Activated T-cell treated with anti-CD3 and anti-CD28 coated beads, Interleukin-2, amount 50 U/mL, for 4 hours (primary cell): ENCODE data around the gene CEP112. TPM values are rescaled to one million over a fixed set of nuclear protein-coding genes. Genes with fewer than 3 reads are reported as not detected.

ENCODE experiments used
- ATAC-seq, 2 donors: fragments of 200-7000 bp; cut with Tn5 transposase; one replicate each; pipeline ENCODE4 v1.10.0; 2021
- DNase-seq: peaks from one replicate; pipeline ENCODE4 v3.0.0-alpha.2; 2020
- H3K27me3 Mint-ChIP-seq: one replicate; pipeline ENCODE4 v1.8.0; 2021; ENCODE audit warnings: low read depth, mixed read lengths
- H3K36me3 Mint-ChIP-seq: one replicate; pipeline ENCODE4 v1.8.0; 2022; ENCODE audit warnings: mixed read lengths; ENCODE audit not compliant: insufficient read depth
- H3K4me1 Mint-ChIP-seq: one replicate; pipeline ENCODE4 v1.8.0; 2021; ENCODE audit warnings: low read depth, mixed read lengths
- H3K4me3 Mint-ChIP-seq: one replicate; pipeline ENCODE4 v1.8.0; 2021; ENCODE audit warnings: mild to moderate bottlenecking, moderate library complexity, mixed read lengths
- H3K9me3 Mint-ChIP-seq: one replicate; pipeline ENCODE4 v1.8.0; 2021; ENCODE audit warnings: mixed read lengths
- total RNA-seq, 3 donors: library from RNA; stranded (reverse); gene quantifications; one replicate each; pipeline ENCODE4 v1.2.1, GENCODE V29; 2021

CEP112 gene
- total RNA-seq, 3 donors from 2014 or later: 0.71 to 1.5 (median 0.95) TPM

- no peak for DNase-seq
- no peaks in the 10 kb centered on the region for H3K36me3 Mint-ChIP-seq
- no peak for ATAC-seq
- H3K27me3 Mint-ChIP-seq: no peaks in the 10 kb centered on the region
- H3K4me1 Mint-ChIP-seq: no peaks in the 10 kb centered on the region
- H3K9me3 Mint-ChIP-seq: peaks cover 17% of the 10 kb centered on the region
- H3K4me3 Mint-ChIP-seq: no peak overlapping the region
Measured at GRCh38 chr17:65953316-65954147, 238.4 kb downstream of the CEP112 start.

GRCh38 chr17:65952586-65952985, 239.3 kb downstream of the CEP112 start:
- DNase-seq (no peak), ATAC-seq (no peak)
- no peaks in the 10 kb centered on the region for H3K36me3 Mint-ChIP-seq
- no peaks in the 10 kb centered on the region for H3K4me1 Mint-ChIP-seq
- no peak overlapping the region for H3K4me3 Mint-ChIP-seq
- peaks cover 17% of the 10 kb centered on the region for H3K9me3 Mint-ChIP-seq
- H3K27me3 Mint-ChIP-seq: no peaks in the 10 kb centered on the region

- DNase-seq (no peak), ATAC-seq (no peak)
- no peak overlapping the region for H3K4me3 Mint-ChIP-seq
- H3K27me3 Mint-ChIP-seq: no peaks in the 10 kb centered on the region
- H3K36me3 Mint-ChIP-seq: no peaks in the 10 kb centered on the region
- H3K9me3 Mint-ChIP-seq: peaks cover 17% of the 10 kb centered on the region
- H3K4me1 Mint-ChIP-seq: no peaks in the 10 kb centered on the region
Measured at GRCh38 chr17:65952015-65952414, 239.9 kb downstream of the CEP112 start.

- H3K36me3 Mint-ChIP-seq: no peaks in the 10 kb centered on the region
- DNase-seq (no peak), ATAC-seq (no peak)
- no peaks in the 10 kb centered on the region for H3K27me3 Mint-ChIP-seq
- peaks cover 7% of the 10 kb centered on the region for H3K9me3 Mint-ChIP-seq
- no peaks in the 10 kb centered on the region for H3K4me1 Mint-ChIP-seq
- H3K4me3 Mint-ChIP-seq: no peak overlapping the region
Measured at GRCh38 chr17:65947831-65948230, 244.1 kb downstream of the CEP112 start.

- Mint-ChIP-seq H3K4me1 (no peaks in the 10 kb centered on the region), H3K4me3 (no peak overlapping the region), H3K27me3 (no peaks in the 10 kb centered on the region), H3K36me3 (no peaks in the 10 kb centered on the region), H3K9me3 (no peaks in the 10 kb centered on the region)
- DNase-seq (no peak), ATAC-seq (no peak)
Measured at GRCh38 chr17:65942592-65942991, 249.3 kb downstream of the CEP112 start.

GRCh38 chr17:65941356-65941899, 250.5 kb downstream of the CEP112 start:
- Mint-ChIP-seq H3K4me3 (no peak overlapping the region), H3K4me1 (no peaks in the 10 kb centered on the region), H3K27me3 (no peaks in the 10 kb centered on the region), H3K9me3 (no peaks in the 10 kb centered on the region), H3K36me3 (no peaks in the 10 kb centered on the region)
- ATAC-seq: no peak
- no peak for DNase-seq

GRCh38 chr17:65936013-65936412, 255.9 kb downstream of the CEP112 start:
- no peak for ATAC-seq
- Mint-ChIP-seq H3K4me3 (no peak overlapping the region), H3K9me3 (peaks cover 17% of the 10 kb centered on the region), H3K27me3 (no peaks in the 10 kb centered on the region), H3K4me1 (no peaks in the 10 kb centered on the region), H3K36me3 (peaks cover 2% of the 10 kb centered on the region)
- DNase-seq: no peak

DNA sequence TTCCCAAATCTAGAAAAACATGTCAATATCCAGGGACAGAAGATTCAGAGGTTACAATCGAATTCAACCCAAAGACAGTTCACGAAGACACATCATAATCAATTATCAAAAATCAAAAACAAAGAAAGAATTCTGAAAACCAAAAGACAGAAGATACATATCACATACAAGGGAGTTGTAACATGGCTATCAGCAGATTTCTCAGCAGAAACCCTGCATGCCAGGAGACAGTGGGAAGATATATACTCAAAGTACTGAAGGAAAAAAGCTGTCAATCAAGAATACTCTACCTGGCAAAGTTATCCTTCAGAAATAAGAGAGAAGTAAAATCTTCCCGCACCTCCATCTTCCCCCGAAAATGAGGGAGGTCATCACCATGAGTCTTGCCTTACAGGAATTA, 258.6 kb downstream of the CEP112 start:
- ATAC-seq (no peak), DNase-seq (no peak)
- Mint-ChIP-seq H3K4me1 (no peaks in the 10 kb centered on the region), H3K36me3 (peaks cover 2% of the 10 kb centered on the region), H3K27me3 (no peaks in the 10 kb centered on the region), H3K9me3 (peaks cover 17% of the 10 kb centered on the region), H3K4me3 (no peak overlapping the region)

DNA sequence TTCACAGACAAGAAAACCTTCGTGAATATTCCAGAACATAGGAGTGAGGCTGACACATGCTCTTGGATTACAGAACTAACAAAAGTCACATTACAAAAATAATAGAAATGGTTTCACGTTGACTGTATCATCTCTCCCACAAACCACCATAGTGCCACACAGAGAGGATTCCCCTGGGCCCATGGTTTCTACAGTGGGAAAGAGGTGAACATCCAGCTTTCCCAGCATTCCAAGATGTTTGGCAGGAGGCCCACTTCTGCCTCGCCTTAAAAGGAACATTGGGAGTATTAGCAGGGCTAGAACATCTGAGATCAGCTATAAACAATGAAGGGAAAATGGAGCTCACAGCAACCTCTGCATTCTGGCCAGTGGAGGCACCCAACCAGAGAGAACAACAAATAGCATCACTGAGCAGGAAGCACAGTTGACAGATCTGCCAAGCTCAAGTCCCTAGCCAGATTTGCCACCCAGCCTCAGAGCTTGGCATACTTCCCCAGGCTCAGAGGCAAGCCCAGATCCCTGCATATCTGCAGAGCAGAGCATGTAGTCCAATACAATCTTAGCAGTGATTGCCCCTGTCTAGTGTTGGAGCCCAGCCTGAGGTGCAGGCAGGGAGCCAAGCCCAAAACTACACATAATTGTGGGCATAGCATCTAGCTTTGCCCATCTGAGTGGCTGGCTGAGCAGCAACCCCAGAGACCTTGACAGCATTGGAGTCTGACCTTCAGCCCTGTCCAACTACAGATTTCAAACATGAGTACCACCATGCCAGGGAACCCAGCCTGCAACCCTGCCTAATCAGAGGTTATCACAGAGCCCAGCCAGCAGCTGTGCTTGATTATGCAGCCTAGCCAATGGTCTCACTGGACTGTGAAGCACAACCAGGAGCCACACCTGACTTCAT, 260.4 kb downstream of the CEP112 start:
- Mint-ChIP-seq H3K4me1 (no peaks in the 10 kb centered on the region), H3K36me3 (peaks cover 4% of the 10 kb centered on the region), H3K9me3 (peaks cover 17% of the 10 kb centered on the region), H3K27me3 (peaks cover 4% of the 10 kb centered on the region), H3K4me3 (no peak overlapping the region)
- DNase-seq (no peak), ATAC-seq (no peak)

GRCh38 chr17:65930140-65930730, 261.7 kb downstream of the CEP112 start:
- Mint-ChIP-seq H3K4me3 (no peak overlapping the region), H3K4me1 (no peaks in the 10 kb centered on the region), H3K27me3 (peaks cover 4% of the 10 kb centered on the region), H3K36me3 (peaks cover 4% of the 10 kb centered on the region), H3K9me3 (peaks cover 17% of the 10 kb centered on the region)
- ATAC-seq (no peak), DNase-seq (no peak)

DNA sequence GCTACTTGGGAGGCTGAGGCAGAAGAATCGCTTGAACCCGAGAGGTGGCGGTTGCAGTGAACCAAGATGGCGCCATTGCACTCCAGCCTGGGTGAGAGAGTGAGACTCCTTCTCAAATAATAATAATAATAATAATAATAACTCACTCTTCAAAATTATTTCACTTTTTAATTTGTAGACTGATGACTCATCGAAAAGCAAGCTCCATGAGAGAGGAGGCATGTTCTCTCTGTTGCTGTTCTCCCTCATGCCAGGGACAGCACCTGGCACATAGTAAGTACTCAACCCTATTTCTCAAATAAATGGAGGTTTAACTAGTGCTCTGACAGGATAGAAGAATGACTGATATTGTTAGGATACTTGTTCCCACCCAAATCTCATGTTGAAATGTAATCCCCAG, 265.3 kb downstream of the CEP112 start:
- DNase-seq (no peak), ATAC-seq (no peak)
- H3K27me3 Mint-ChIP-seq: peaks cover 4% of the 10 kb centered on the region
- H3K4me1 Mint-ChIP-seq: no peaks in the 10 kb centered on the region
- no peaks in the 10 kb centered on the region for H3K9me3 Mint-ChIP-seq
- H3K4me3 Mint-ChIP-seq: no peak overlapping the region
- peaks cover 2% of the 10 kb centered on the region for H3K36me3 Mint-ChIP-seq

GRCh38 chr17:65925606-65926307, 266.2 kb downstream of the CEP112 start:
- Mint-ChIP-seq H3K36me3 (peaks cover 2% of the 10 kb centered on the region), H3K4me3 (no peak overlapping the region), H3K27me3 (peaks cover 4% of the 10 kb centered on the region), H3K9me3 (no peaks in the 10 kb centered on the region), H3K4me1 (peaks cover 4% of the 10 kb centered on the region)
- DNase-seq (no peak), ATAC-seq (no peak)

- H3K27me3 Mint-ChIP-seq: no peaks in the 10 kb centered on the region
- H3K9me3 Mint-ChIP-seq: no peaks in the 10 kb centered on the region
- DNase-seq (no peak), ATAC-seq (no peak)
- H3K36me3 Mint-ChIP-seq: no peaks in the 10 kb centered on the region
- no peak overlapping the region for H3K4me3 Mint-ChIP-seq
- peaks cover 4% of the 10 kb centered on the region for H3K4me1 Mint-ChIP-seq
Measured at GRCh38 chr17:65920996-65921395, 270.9 kb downstream of the CEP112 start.

DNA sequence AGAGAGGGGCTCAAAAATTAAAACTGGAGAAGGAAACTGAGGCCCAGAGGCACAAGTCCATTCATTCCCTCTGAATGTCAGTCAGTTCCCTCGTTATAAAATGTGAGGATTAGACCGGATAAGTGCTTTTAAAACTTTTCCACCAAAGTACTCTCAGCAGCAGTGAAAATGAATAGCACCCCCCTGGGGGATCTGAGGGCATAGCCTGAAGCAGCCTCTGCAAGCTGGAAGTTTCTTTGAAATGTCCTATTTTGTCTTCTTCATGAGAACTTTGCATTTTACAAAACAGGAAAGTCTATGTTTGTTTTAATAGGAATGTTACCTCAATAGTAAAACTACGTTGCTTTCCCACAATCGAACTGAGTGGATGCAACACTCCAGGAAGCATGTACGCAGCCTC, 273.0 kb downstream of the CEP112 start:
- Mint-ChIP-seq H3K9me3 (peaks cover 6% of the 10 kb centered on the region), H3K4me1 (peaks cover 19% of the 10 kb centered on the region), H3K36me3 (peaks cover 2% of the 10 kb centered on the region), H3K4me3 (no peak overlapping the region), H3K27me3 (no peaks in the 10 kb centered on the region)
- DNase-seq: no peak
- ATAC-seq: no peak
